Liver (tissue), 9 donors: Measurements from ENCODE around the gene WDHD1. TPM values are rescaled to one million over a fixed set of nuclear protein-coding genes. Genes with fewer than 3 reads are reported as not detected.

Experiments
- DNase-seq: peaks from one replicate; pipeline ENCODE4 v3.0.0-alpha.2; 2017; ENCODE audit warnings: low spot score
- H3K27ac ChIP-seq, 2 donors: one replicate each; pipeline ENCODE4 v1.7.0; 2013; ENCODE audit warnings: inconsistent platforms in 2 of 2, low read length in 2 of 2, control low read depth in 1 of 2, low read depth in 1 of 2, mild to moderate bottlenecking in 1 of 2
- H3K27me3 ChIP-seq, 4 donors: one replicate each; pipeline versions ENCODE4 v1.6.1 to v1.7.0; 2013; ENCODE audit warnings: low read length in 3 of 4, inconsistent platforms in 1 of 4, mild to moderate bottlenecking in 1 of 4, moderate library complexity in 1 of 4; ENCODE audit not compliant: control insufficient read depth in 4 of 4, insufficient read depth in 4 of 4
- H3K36me3 ChIP-seq, 4 donors: one replicate each; pipeline versions ENCODE4 v1.6.1 to v1.7.0; 2013; ENCODE audit warnings: low read length in 3 of 4, mild to moderate bottlenecking in 3 of 4, low read depth in 1 of 4, moderate library complexity in 1 of 4; ENCODE audit not compliant: control insufficient read depth in 4 of 4, insufficient read depth in 3 of 4
- H3K4me1 ChIP-seq, 4 donors: one replicate each; pipeline versions ENCODE4 v1.6.1 to v1.7.0; 2013; ENCODE audit warnings: low read length in 3 of 4, mild to moderate bottlenecking in 3 of 4, moderate library complexity in 1 of 4; ENCODE audit not compliant: control insufficient read depth in 4 of 4, insufficient read depth in 4 of 4
- H3K4me3 ChIP-seq, 3 donors: one replicate each; pipeline versions ENCODE4 v1.6.1 to v1.7.0; 2013; ENCODE audit warnings: low read length in 3 of 3, control low read depth in 1 of 3, low read depth in 1 of 3, mild to moderate bottlenecking in 1 of 3
- H3K9ac ChIP-seq, 2 donors: one replicate each; pipeline ENCODE4 v1.7.0; 2013; ENCODE audit warnings: low read length in 2 of 2, mild to moderate bottlenecking in 2 of 2, moderate library complexity in 2 of 2, control low read depth in 1 of 2, low read depth in 1 of 2
- H3K9me3 ChIP-seq, 4 donors: one replicate each; pipeline versions ENCODE4 v1.6.1 to v1.7.0; 2013; ENCODE audit warnings: low read length in 3 of 4; ENCODE audit not compliant: control insufficient read depth in 4 of 4
- FOXA1 ChIP-seq: IDR thresholded peaks from 2 replicates; pipeline ENCODE4 v1.6.1; 2016; ENCODE audit warnings: antibody characterized with exemption
- FOXA2 ChIP-seq: IDR thresholded peaks from 2 replicates; pipeline ENCODE4 v1.6.1; 2016; ENCODE audit warnings: antibody characterized with exemption
- HNF4A ChIP-seq, 2 donors: conservative IDR thresholded peaks; 2 replicates each; pipeline ENCODE4 v1.6.1; 2016; ENCODE audit warnings: antibody characterized with exemption in 2 of 2, mild to moderate bottlenecking in 2 of 2
- JUND ChIP-seq, 2 donors: IDR thresholded peaks; 2 replicates each; pipeline ENCODE4 v1.6.1; 2016; ENCODE audit warnings: antibody characterized with exemption in 2 of 2
- NR2F2 ChIP-seq: IDR thresholded peaks from 2 replicates; pipeline ENCODE4 v1.6.1; 2016; ENCODE audit warnings: antibody characterized with exemption
- RAD21 ChIP-seq, 2 donors: IDR thresholded peaks; 2 replicates each; pipeline ENCODE4 v1.6.1; 2016; ENCODE audit warnings: antibody characterized with exemption in 2 of 2, mild to moderate bottlenecking in 2 of 2
- REST ChIP-seq: IDR thresholded peaks from 2 replicates; pipeline ENCODE4 v1.6.1; 2016; ENCODE audit warnings: antibody characterized with exemption, mild to moderate bottlenecking
- SP1 ChIP-seq: IDR thresholded peaks from 2 replicates; pipeline ENCODE4 v1.6.1; 2018; ENCODE audit warnings: antibody characterized with exemption, mild to moderate bottlenecking
- TAF1 ChIP-seq: conservative IDR thresholded peaks from 2 replicates; pipeline ENCODE4 v1.6.1; 2016; ENCODE audit warnings: antibody characterized with exemption, mild to moderate bottlenecking
- YY1 ChIP-seq: IDR thresholded peaks from 2 replicates; pipeline ENCODE4 v1.6.1; 2016; ENCODE audit warnings: antibody characterized with exemption, mild to moderate bottlenecking
- WGBS: extraction: QIAGEN DNeasy Blood & Tissue Kit; methylation state at CpG from one replicate; pipeline ENCODE4 v1.1.7; 2013; 5-methylcytosine and 5-hydroxymethylcytosine counted together
- polyA plus RNA-seq, 2 donors: library from polyadenylated mRNA; stranded (reverse) in 1 of 2; unstranded in 1 of 2; fragments of 200-250 nt in 1 of 2; fragments of >200 nt in 1 of 2; fragmentation: Nextera tagmentation in 1 of 2; extraction: Ambion mirVana in 1 of 2; gene quantifications; one replicate each; pipeline versions ENCODE4 v1.2.1 to v1.2.3, GENCODE V29; 2013 to 2015
- total RNA-seq, 2 donors: library from RNA; depleted of rRNA; stranded (reverse); fragments of >200 nt; gene quantifications; one replicate each; pipeline ENCODE4 v1.2.3, GENCODE V29; 2014
- TF ChIP-seq, protein P1 (sequence below): IDR thresholded peaks from 2 replicates; pipeline ENCODE4 v1.6.1; 2016; ENCODE audit warnings: antibody characterized with exemption
- TF ChIP-seq, protein P2 (sequence below): IDR thresholded peaks from 2 replicates; pipeline ENCODE4 v1.6.1; 2016; ENCODE audit warnings: antibody characterized with exemption
- TF ChIP-seq, protein P3 (sequence below): IDR thresholded peaks from 2 replicates; pipeline ENCODE4 v1.6.1; 2016; ENCODE audit warnings: antibody characterized with exemption
- TF ChIP-seq, protein P4 (sequence below): fragments of 150-350 bp; IDR thresholded peaks from 2 replicates; pipeline ENCODE4 v1.5.1; 2017; ENCODE audit warnings: improper control_type of control experiment, low read depth, low read length; ENCODE audit not compliant: missing input control
- donor health status: healthy.
- donor health status: healthy.
- donor health status: healthy.
- donor health status: healthy.
- donor health status: healthy.

Gene WDHD1
- total and polyA plus RNA-seq, 4 donors: 0.18 to 14.1 (median 0.42) TPM

- no peaks in the 10 kb centered on the region for H3K27me3 ChIP-seq
- no peak overlapping the region for H3K27ac ChIP-seq
- WGBS: 89% methylated on average over 8 of the region's 8 CpGs
- no peak overlapping the region for H3K4me3 ChIP-seq
- no peak overlapping the region for H3K9ac ChIP-seq
- TF ChIP-seq YY1 (no peak), REST (no peak), FOXA1 (no peak), HNF4A (conservative IDR thresholded peaks at IDR 0.05) (no peak), JUND (IDR thresholded peaks at IDR 0.05) (no peak), SP1 (no peak), TAF1 (no peak), FOXA2 (no peak), NR2F2 (no peak), RAD21 (IDR thresholded peaks at IDR 0.05) (no peak)
- TF ChIP-seq, protein P1, sequence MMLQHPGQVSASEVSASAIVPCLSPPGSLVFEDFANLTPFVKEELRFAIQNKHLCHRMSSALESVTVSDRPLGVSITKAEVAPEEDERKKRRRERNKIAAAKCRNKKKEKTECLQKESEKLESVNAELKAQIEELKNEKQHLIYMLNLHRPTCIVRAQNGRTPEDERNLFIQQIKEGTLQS: no peak
- TF ChIP-seq, protein P2, sequence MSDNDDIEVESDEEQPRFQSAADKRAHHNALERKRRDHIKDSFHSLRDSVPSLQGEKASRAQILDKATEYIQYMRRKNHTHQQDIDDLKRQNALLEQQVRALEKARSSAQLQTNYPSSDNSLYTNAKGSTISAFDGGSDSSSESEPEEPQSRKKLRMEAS: no peak
- TF ChIP-seq, protein P3, sequence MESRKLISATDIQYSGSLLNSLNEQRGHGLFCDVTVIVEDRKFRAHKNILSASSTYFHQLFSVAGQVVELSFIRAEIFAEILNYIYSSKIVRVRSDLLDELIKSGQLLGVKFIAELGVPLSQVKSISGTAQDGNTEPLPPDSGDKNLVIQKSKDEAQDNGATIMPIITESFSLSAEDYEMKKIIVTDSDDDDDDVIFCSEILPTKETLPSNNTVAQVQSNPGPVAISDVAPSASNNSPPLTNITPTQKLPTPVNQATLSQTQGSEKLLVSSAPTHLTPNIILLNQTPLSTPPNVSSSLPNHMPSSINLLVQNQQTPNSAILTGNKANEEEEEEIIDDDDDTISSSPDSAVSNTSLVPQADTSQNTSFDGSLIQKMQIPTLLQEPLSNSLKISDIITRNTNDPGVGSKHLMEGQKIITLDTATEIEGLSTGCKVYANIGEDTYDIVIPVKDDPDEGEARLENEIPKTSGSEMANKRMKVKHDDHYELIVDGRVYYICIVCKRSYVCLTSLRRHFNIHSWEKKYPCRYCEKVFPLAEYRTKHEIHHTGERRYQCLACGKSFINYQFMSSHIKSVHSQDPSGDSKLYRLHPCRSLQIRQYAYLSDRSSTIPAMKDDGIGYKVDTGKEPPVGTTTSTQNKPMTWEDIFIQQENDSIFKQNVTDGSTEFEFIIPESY: no peak
- TF ChIP-seq, protein P4, sequence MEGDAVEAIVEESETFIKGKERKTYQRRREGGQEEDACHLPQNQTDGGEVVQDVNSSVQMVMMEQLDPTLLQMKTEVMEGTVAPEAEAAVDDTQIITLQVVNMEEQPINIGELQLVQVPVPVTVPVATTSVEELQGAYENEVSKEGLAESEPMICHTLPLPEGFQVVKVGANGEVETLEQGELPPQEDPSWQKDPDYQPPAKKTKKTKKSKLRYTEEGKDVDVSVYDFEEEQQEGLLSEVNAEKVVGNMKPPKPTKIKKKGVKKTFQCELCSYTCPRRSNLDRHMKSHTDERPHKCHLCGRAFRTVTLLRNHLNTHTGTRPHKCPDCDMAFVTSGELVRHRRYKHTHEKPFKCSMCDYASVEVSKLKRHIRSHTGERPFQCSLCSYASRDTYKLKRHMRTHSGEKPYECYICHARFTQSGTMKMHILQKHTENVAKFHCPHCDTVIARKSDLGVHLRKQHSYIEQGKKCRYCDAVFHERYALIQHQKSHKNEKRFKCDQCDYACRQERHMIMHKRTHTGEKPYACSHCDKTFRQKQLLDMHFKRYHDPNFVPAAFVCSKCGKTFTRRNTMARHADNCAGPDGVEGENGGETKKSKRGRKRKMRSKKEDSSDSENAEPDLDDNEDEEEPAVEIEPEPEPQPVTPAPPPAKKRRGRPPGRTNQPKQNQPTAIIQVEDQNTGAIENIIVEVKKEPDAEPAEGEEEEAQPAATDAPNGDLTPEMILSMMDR: no peak
- no peaks in the 10 kb centered on the region for H3K9me3 ChIP-seq
- H3K4me1 ChIP-seq: peaks cover 0 to 22% (median 7%) of the 10 kb centered on the region in 4 donors
- peaks cover 0 to 2% (median 0%) of the 10 kb centered on the region in 4 donors for H3K36me3 ChIP-seq
- no peak for DNase-seq
Measured at GRCh38 chr14:54889919-54890318, 137.0 kb downstream of the WDHD1 start.

Other genes starting within 250 kb of the WDHD1 start
- gene GCH1, start 124.3 kb downstream of the WDHD1 start, total RNA-seq: 10 to 100 TPM; 19.7 to 60.0 TPM
- 10 to 100 TPM; 26.7 to 47.3 TPM for gene GCH1, start 124.3 kb downstream of the WDHD1 start, polyA plus RNA-seq
- 1 to 10 TPM; 7.0 to 7.4 TPM for gene SOCS4, start 137 bp upstream of the WDHD1 start, total RNA-seq
- gene SOCS4, start 137 bp upstream of the WDHD1 start, polyA plus RNA-seq: 1 to 10 TPM; 2.2 to 5.0 TPM
- 10 to 100 TPM; 11.8 to 15.5 TPM for gene MAPK1IP1L, start 24.5 kb upstream of the WDHD1 start, total RNA-seq
- gene MAPK1IP1L, start 24.5 kb upstream of the WDHD1 start, polyA plus RNA-seq: 10 to 100 TPM; 19.8 to 25.2 TPM
- gene LGALS3, start 102.2 kb upstream of the WDHD1 start, total RNA-seq: 10 to 100 TPM in 1 of 2 donors, 1 to 10 TPM in 1; 6.9 to 20.8 TPM
- 10 to 100 TPM in 1 of 2 donors, 1 to 10 TPM in 1; 9.0 to 12.5 TPM for gene LGALS3, start 102.2 kb upstream of the WDHD1 start, polyA plus RNA-seq
- gene DLGAP5, start 164.5 kb upstream of the WDHD1 start, total RNA-seq: 10 to 100 TPM in 1 of 2 donors, under 1 TPM in 1; under 0.01 to 42.5 TPM
- gene DLGAP5, start 164.5 kb upstream of the WDHD1 start, polyA plus RNA-seq: under 1 TPM; 0.47 to 0.93 TPM
- 10 to 100 TPM; 14.1 to 25.8 TPM for gene FBXO34, start 244.3 kb upstream of the WDHD1 start, total RNA-seq
- 1 to 10 TPM; 4.2 to 6.1 TPM for gene FBXO34, start 244.3 kb upstream of the WDHD1 start, polyA plus RNA-seq